Tibial nerve (tissue), 4 donors: Measurements from ENCODE around the gene MSH3. TPM values are rescaled to one million over a fixed set of nuclear protein-coding genes. Genes with fewer than 3 reads are reported as not detected.

ENCODE experiments used
- DNase-seq, 2 donors: peaks; one replicate each; pipeline ENCODE4 v3.0.0-alpha.2; 2019; ENCODE audit warnings: low spot score in 2 of 2
- H3K27ac ChIP-seq, 4 donors: fragments of 200-600 bp; sonication (generic) in 3 of 4; one replicate each; pipeline ENCODE4 v1.5.1; 2017 to 2019; ENCODE audit warnings: mild to moderate bottlenecking in 1 of 4
- H3K27me3 ChIP-seq, 2 donors: fragments of 200-600 bp; sonication (generic) in 1 of 2; one replicate each; pipeline versions ENCODE4 v1.5.1 to v1.6.0; 2017 to 2019
- H3K36me3 ChIP-seq, 3 donors: fragments of 200-600 bp; sonication (generic); one replicate each; pipeline ENCODE4 v1.5.1; 2018 to 2019
- H3K4me1 ChIP-seq, 4 donors: fragments of 200-600 bp; sonication (generic) in 3 of 4; one replicate each; pipeline ENCODE4 v1.5.1; 2017 to 2019
- H3K4me3 ChIP-seq, 4 donors: fragments of 200-600 bp; sonication (generic) in 3 of 4; one replicate each; pipeline ENCODE4 v1.5.1; 2017 to 2019; ENCODE audit warnings: mild to moderate bottlenecking in 1 of 4, moderate library complexity in 1 of 4
- H3K9me3 ChIP-seq, 4 donors: fragments of 200-600 bp; sonication (generic) in 3 of 4; one replicate each; pipeline ENCODE4 v1.5.1; 2017 to 2019
- CTCF ChIP-seq, 5 experiments: fragments of 200-600 bp in 3 of 5; fragments of 450-650 bp in 2 of 5; sonication (generic) in 3 of 5; IDR thresholded peaks; one replicate each; pipeline ENCODE4 v1.5.1; 2016 to 2019; ENCODE audit warnings: antibody characterized with exemption in 5 of 5, mild to moderate bottlenecking in 3 of 5, moderate library complexity in 2 of 5
- EP300 ChIP-seq, 2 donors: sonication (generic); formaldehyde crosslinking; IDR thresholded peaks; one replicate each; pipeline ENCODE4 v1.6.1; 2017; ENCODE audit warnings: antibody characterized with exemption in 2 of 2, mild to moderate bottlenecking in 1 of 2
- POLR2A ChIP-seq, 2 donors: fragments of 450-650 bp; IDR thresholded peaks; one replicate each; pipeline ENCODE4 v1.6.1; 2017; ENCODE audit warnings: antibody characterized with exemption in 2 of 2, mild to moderate bottlenecking in 2 of 2, moderate library complexity in 2 of 2
- WGBS, 2 donors: methylation state at CpG; one replicate each; pipeline ENCODE4 v1.1.5; 2018; 5-methylcytosine and 5-hydroxymethylcytosine counted together
- small RNA-seq: library from RNA; depleted of rRNA; stranded (forward); fragments of <200 nt; gene quantifications from one replicate; pipeline ENCODE3, GENCODE V24; 2016
- total RNA-seq, 4 donors: library from RNA; depleted of rRNA; stranded (reverse); fragments of >200 nt; gene quantifications; one replicate each; pipeline ENCODE4 v1.1.0, GENCODE V29; 2016

The MSH3 gene
- total RNA-seq, 4 donors from 2014 or later, result 8.8 to 16.8 (median 12.4) TPM

DNA sequence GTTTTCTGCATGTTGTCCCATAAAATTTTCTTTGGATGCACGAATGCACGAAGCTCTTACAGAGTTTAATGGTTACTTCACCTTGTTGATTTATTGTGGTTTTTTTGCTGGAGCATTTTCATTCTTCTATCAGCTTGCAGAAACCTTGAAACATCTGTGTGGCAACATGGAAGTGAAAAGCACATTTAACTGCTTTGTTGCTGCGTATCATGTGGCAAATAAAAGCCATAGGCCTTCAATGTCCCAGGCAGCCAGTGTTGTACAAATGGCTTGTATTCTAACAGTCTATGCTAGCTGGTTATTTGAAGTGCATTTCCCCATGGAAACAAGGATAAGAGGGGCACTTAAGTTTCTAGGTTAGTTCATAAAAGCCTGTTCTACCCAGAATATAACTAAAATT lies 263.2 kb downstream of the MSH3 start:
- peaks cover 0 to 6% (median 0%) of the 10 kb centered on the region in 4 donors for H3K4me1 ChIP-seq
- H3K36me3 ChIP-seq, result no peaks in the 10 kb centered on the region
- no peaks in the 10 kb centered on the region for H3K27me3 ChIP-seq
- H3K27ac ChIP-seq, result no peak overlapping the region
- TF ChIP-seq POLR2A (IDR thresholded peaks at IDR 0.05) (no peak), CTCF (IDR thresholded peaks at IDR 0.05) (no peak), EP300 (IDR thresholded peaks at IDR 0.05) (no peak)
- no peak overlapping the region for H3K4me3 ChIP-seq
- WGBS, 2 donors, result 50 to 60% methylated on average over 3 of the region's 3 CpGs
- DNase-seq, result no peak
- H3K9me3 ChIP-seq, result no peaks in the 10 kb centered on the region

- Histone ChIP-seq H3K9me3 (peaks cover 0 to 3% (median 0%) of the 10 kb centered on the region in 4 donors), H3K27me3 (no peaks in the 10 kb centered on the region)
- WGBS, 2 donors, result 73 to 78% methylated on average over 6 of the region's 6 CpGs
Observed at GRCh38 chr5:80919678-80920196, 265.3 kb downstream of the MSH3 start.

GRCh38 chr5:80920333-80920732 lies 265.9 kb downstream of the MSH3 start:
- DNase-seq, result no peak
- Histone ChIP-seq H3K27ac (no peak overlapping the region), H3K36me3 (no peaks in the 10 kb centered on the region), H3K4me1 (peaks cover 0 to 6% (median 0%) of the 10 kb centered on the region in 4 donors), H3K27me3 (no peaks in the 10 kb centered on the region), H3K4me3 (no peak overlapping the region), H3K9me3 (peaks cover 0 to 3% (median 0%) of the 10 kb centered on the region in 4 donors)
- TF ChIP-seq CTCF (IDR thresholded peaks at IDR 0.05), result no peak
- no peak for TF ChIP-seq EP300 (IDR thresholded peaks at IDR 0.05)
- TF ChIP-seq POLR2A (IDR thresholded peaks at IDR 0.05), result no peak

More at GRCh38 chr5:80919678-80920196, 265.3 kb downstream of the MSH3 start:
- no peak for TF ChIP-seq CTCF (IDR thresholded peaks at IDR 0.05)
- H3K4me3 ChIP-seq, result no peak overlapping the region
- DNase-seq, result no peak
- no peak overlapping the region for H3K27ac ChIP-seq
- H3K4me1 ChIP-seq, result peaks cover 0 to 6% (median 0%) of the 10 kb centered on the region in 4 donors
- no peaks in the 10 kb centered on the region for H3K36me3 ChIP-seq

DNA sequence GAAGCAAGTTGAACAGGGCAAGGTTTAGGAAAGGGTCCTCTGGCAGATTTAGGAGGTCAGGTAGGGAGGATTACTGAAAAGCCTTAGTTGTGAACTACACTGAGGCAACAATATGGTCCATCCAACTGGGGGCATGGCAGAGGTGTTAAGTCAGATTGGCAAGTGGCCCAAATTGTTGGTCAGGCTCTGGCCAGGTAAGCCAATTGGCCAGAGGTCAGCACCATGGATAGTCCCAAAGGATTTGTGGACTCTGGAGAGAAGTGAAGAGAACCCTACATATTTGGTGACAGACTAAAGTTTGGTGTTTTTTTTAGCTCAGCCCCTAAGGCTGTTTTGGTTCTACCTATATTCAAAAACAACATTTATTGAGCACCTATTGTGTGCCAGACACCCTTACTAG lies 266.6 kb downstream of the MSH3 start:
- no peaks in the 10 kb centered on the region for H3K36me3 ChIP-seq
- TF ChIP-seq POLR2A (IDR thresholded peaks at IDR 0.05), result no peak
- TF ChIP-seq CTCF (IDR thresholded peaks at IDR 0.05), result no peak
- TF ChIP-seq EP300 (IDR thresholded peaks at IDR 0.05), result no peak
- no peak for DNase-seq
- no peaks in the 10 kb centered on the region for H3K27me3 ChIP-seq
- no peak overlapping the region for H3K27ac ChIP-seq
- peaks cover 0 to 6% (median 0%) of the 10 kb centered on the region in 4 donors for H3K4me1 ChIP-seq
- H3K9me3 ChIP-seq, result peaks cover 0 to 3% (median 0%) of the 10 kb centered on the region in 4 donors
- no peak overlapping the region for H3K4me3 ChIP-seq

DNA sequence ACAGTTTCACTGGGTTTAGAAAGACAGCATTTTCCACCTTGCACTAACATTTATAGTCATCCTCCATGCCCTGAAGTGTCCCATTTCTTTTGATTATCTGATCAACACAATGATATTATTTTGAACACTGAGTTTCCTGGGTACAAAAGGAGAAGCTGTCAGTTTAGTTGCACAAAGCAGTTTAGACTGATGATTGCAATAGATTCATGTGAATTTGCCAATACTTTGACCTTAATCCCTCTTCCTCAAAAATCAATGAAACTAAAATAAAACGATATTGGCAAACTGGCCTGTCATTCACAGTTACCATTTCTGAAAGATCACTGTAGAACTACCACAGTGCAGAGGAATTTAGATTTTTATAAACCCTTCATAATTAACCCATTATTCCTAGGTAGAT lies 271.5 kb downstream of the MSH3 start:
- no peak for DNase-seq
- 49 to 69% methylated on average over 1 of the region's 1 CpG for WGBS, 2 donors
- TF ChIP-seq EP300 (IDR thresholded peaks at IDR 0.05) (no peak), POLR2A (IDR thresholded peaks at IDR 0.05) (no peak), CTCF (IDR thresholded peaks at IDR 0.05) (no peak)
- Histone ChIP-seq H3K4me1 (no peaks in the 10 kb centered on the region), H3K9me3 (peaks cover 0 to 3% (median 0%) of the 10 kb centered on the region in 4 donors), H3K4me3 (no peak overlapping the region), H3K27me3 (no peaks in the 10 kb centered on the region), H3K36me3 (no peaks in the 10 kb centered on the region), H3K27ac (no peak overlapping the region)

Small RNA genes within 50 kb of the gene (small RNA-seq; reads per million reads assigned to genes)
- not detected for gene MTRNR2L2

Other genes starting within 250 kb of the MSH3 start
- gene ZFYVE16, start 246.6 kb upstream of the MSH3 start, total RNA-seq, result 10 to 100 TPM; 30.2 to 43.2 (median 36.6) TPM
- gene FAM151B, start 166.6 kb upstream of the MSH3 start, total RNA-seq, result 1 to 10 TPM in 3 of 4 donors, under 1 TPM in 1; 0.90 to 6.1 (median 3.1) TPM
- not detected for gene ANKRD34B, start 84.4 kb upstream of the MSH3 start, total RNA-seq
- 10 to 100 TPM in 3 of 4 donors, 1 to 10 TPM in 1; 4.8 to 20.8 (median 12.0) TPM for gene DHFR, start 331 bp downstream of the MSH3 start, total RNA-seq